AG10803 (cell line): ENCODE measurements around the gene FAM200B.

Experiments
- DNase-seq: peaks from one replicate; pipeline ENCODE4 v3.0.0; 2010; ENCODE audit warnings: low read depth
- H3K4me3 ChIP-seq: 2 replicates; pipeline ENCODE4 v1.5.1; 2011; ENCODE audit warnings: mild to moderate bottlenecking, low read length, control low read depth
- TF ChIP-seq, protein P1 (sequence below): conservative IDR thresholded peaks from 2 replicates; pipeline ENCODE4 v1.5.1; 2011; ENCODE audit warnings: mild to moderate bottlenecking, low read length, control low read depth, inconsistent platforms

The FAM200B gene

DNA sequence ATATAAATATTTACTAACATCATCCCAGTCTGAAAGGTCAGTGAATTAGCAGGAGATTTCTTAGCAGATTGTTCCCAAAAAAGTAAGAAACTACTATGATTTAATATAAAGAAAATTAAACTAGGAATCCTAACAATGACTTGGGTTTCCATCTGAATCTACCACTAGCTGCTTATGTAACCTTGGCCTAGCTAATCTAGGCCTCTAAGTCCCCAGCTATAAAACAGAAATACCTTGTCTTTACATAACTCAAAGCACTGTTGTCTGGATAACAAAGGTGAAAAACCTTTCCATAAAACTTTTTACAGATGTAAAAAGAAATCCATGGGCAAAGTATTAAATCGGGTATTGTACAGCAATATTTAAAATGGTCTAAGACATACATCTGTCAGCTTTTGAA, 29.4 kb upstream of the FAM200B start:
- no peak overlapping the region; the same call in 1 of the 2 replicates for H3K4me3 ChIP-seq
- TF ChIP-seq, protein P1, sequence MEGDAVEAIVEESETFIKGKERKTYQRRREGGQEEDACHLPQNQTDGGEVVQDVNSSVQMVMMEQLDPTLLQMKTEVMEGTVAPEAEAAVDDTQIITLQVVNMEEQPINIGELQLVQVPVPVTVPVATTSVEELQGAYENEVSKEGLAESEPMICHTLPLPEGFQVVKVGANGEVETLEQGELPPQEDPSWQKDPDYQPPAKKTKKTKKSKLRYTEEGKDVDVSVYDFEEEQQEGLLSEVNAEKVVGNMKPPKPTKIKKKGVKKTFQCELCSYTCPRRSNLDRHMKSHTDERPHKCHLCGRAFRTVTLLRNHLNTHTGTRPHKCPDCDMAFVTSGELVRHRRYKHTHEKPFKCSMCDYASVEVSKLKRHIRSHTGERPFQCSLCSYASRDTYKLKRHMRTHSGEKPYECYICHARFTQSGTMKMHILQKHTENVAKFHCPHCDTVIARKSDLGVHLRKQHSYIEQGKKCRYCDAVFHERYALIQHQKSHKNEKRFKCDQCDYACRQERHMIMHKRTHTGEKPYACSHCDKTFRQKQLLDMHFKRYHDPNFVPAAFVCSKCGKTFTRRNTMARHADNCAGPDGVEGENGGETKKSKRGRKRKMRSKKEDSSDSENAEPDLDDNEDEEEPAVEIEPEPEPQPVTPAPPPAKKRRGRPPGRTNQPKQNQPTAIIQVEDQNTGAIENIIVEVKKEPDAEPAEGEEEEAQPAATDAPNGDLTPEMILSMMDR = no peak
- no peak for DNase-seq

DNA sequence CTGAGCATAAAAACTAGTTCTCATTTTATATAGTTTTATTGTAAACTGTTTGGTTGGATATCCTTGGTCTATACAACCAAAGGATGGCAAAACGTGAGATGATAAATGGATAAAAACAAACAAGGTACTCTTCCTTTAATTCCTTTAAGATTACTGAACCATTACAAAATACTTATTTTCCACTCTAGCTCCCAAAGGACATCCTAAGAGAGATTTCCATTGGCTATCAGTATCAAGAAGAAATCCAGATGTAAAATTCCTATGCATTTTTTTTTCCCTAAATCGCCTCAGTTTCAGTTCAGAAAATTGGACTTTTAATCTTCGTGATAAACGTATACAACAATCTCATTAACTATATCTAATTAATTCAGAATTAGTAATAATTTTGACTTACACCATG, 28.8 kb upstream of the FAM200B start:
- TF ChIP-seq, protein P1 = no peak
- H3K4me3 ChIP-seq = peak overlapping the region; percentile 78
- DNase-seq = no peak

DNA sequence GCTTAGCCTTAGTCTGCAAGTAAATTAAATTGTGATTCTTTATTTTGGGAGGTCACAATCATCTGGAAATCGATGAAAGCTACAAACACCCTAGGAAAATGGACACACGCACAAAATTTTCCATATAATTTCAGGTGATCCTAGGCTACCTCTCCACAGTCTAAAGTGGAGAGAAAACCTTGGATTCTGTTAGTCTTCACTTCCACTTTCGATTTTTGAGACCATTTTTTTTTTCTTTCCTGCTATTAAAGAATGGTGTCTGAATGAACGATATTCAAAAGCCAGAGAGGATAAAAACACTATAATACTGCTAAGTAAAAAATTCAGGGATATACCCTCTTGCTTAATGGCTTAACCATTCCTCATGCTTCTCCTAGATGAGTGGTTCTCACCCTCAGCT, 28.2 kb upstream of the FAM200B start:
- TF ChIP-seq, protein P1 = no peak
- DNase-seq = no peak
- H3K4me3 ChIP-seq = peak overlapping the region; percentile 78

DNA sequence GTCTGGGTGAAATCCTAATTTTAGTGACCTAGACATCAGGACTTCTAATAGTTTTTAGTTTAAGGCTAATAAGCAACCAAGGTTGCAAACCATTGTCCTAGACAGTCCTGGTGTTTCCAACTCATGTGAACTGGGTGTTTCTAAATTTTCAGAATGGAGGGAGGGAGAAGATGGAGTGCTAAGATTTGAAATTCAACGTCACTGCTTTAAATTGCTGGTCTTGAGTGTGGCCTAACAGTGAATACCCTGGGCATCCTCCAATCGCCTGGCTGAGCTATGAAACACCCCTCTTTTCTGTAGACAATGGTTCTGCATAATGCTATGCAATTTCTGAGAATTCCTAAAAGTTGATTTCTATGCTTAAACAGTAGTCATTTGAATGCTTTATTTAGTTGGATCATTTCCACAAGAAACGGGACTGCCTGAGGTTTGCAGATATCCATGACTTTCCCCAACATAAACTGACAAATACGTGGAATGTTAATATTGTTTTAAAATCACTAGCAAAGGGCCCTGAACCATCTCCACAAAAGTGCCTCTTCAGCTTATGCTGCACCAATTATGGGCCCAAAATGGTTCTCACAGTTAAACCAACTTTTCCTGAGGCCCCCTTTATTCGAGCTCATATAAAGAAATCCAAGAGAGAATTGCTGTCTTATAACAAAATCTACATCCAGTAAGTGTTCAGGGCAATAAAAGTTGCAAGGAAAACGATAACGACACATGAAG, 27.6 kb upstream of the FAM200B start:
- peak; percentile 46 for DNase-seq
- peak overlapping the region; percentile 78 for H3K4me3 ChIP-seq
- TF ChIP-seq, protein P1 = no peak

DNA sequence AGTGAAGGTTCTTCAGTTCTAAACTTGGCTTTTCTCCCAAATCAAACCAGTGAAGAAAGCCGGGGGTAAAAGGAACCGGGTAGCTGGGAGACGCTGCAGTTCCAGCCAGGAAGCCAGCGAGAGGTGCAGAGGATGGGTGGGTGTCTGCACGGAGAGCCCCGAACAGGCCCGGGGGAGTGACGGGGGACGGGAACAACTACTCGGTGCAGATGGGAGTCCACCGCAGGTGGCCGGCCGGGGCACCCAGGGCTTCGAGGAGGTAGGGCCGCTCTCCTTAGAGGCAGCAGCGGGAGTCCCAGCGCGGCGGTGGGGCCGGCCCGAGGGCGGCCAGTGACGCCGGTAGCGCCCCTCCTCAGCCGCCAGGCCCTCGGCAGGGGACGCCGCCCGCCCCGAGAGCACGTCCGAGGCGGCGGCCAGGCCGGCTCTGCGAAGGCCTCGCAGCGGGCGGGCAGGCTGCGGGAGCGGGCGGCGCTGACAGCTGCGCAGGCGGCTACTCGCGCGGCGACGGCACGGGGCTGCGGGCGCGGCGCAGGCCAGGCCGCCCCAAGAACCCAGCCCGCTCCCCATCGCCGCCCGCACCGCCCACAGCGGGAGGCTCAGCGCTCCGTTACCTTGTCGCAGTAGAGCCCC, 26.9 kb upstream of the FAM200B start:
- TF ChIP-seq, protein P1 = no peak
- peak overlapping the region; percentile 78 for H3K4me3 ChIP-seq
- peak; percentile 35 for DNase-seq

DNA sequence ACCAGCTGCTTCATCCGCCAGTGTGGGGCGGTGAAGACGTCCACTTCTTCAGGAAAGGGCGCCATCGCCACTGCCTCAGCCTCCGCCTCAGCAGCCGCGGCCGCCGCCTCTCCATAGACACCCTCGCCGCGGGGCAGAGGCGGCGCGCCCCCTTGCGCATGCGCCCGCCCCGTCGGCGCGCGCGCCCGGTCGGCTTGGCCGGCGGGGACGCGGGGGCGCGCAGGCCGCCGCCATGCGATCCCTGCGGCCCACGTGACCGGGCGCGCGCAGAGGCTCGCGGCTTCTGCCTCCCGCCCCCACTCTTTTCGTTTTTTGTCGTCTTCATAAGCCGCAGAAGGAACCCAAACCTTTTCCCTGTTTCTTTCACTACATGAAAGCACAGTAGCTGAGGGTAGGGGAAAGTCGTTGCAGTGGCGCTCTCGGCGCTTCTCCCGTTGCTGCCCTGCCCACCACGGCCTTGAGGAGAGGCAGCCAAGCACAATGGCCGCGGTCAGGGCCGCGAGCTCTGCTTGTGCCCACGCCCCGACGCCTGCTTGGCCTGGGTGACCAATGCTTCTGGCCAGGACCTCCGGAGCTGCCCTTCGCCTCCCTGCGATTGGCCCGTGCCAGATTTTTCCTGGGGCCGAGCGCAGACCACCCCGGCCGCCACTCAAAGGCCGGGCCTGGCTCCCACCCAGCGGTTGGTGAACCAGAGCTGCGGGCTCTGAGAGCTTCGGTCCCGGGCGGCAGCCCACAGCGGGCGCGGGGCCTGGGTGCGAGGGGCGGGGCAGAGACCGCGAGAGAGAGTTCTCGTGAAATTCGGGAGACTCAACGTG, 26.2 kb upstream of the FAM200B start, which contains the start of gene FBXL5:
FBXL5 (minus strand) TSS at position 135 of the 815 bp plus-strand sequence; CDS start at position 65, 70 bp downstream.
- H3K4me3 ChIP-seq = peak within 1 kb of the TSS; percentile 78
- TF ChIP-seq, protein P1 = no peak
- peak; percentile 87 for DNase-seq
